Measurements from ENCODE around the gene TXNDC8.

DNA sequence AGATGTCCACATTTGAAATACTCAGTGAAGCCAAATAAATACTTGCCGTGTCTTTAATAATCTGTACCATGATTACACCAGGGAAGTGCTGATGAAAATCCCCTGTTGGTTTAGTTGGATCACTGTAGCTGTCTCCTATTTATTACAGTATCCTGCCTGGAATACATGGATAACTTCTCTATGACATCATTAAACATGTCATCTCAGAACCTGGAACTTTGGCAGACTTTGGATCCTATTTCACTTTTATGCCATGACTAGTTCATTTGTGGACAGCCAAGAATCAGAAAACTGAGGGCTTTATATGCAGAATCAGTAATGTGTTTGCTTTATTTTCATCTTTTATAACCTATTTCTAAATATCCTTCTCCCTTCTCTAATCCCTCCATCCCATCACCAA, at the start of gene TXNDC8:
- no peak for TF ChIP-seq EZH2 (IDR thresholded peaks at IDR 0.05; ENCODE audit: borderline replicate concordance, low read length)
- no peak for TF ChIP-seq CTCF (IDR thresholded peaks at IDR 0.05; ENCODE audit: low read length)
